ENCODE results near the gene MAP4K4. TPM values are rescaled to one million over a fixed set of nuclear protein-coding genes. Genes with fewer than 3 reads are reported as not detected.

The MAP4K4 gene
- total and polyA plus RNA-seq, 12 donors, result 8.7 to 43.1 (median 21.8) TPM

DNA sequence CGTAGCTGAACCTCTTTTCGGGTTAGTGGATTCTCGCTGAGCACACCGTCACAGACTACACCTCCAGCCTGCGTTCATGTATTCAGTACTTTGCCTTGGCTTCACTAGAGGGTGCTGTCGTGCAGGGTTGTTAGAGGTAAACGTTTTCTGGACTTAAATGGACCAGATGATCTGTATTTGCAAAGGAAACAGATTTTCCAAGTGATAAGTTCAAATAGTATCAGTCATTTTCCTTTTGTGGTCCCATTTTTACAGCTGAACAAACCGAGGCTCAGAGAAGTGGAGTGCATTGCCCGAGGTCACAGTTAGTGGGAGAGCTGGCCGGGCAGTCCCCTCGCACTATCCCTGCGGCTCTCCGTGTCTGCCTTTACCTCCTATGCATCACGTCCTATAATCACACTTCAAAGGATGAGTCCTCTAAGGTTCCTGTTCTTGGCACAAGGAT is 125.9 kb downstream of the MAP4K4 start:
- no peak for TF ChIP-seq POLR2A (IDR thresholded peaks at IDR 0.05)
- TF ChIP-seq, protein P1, sequence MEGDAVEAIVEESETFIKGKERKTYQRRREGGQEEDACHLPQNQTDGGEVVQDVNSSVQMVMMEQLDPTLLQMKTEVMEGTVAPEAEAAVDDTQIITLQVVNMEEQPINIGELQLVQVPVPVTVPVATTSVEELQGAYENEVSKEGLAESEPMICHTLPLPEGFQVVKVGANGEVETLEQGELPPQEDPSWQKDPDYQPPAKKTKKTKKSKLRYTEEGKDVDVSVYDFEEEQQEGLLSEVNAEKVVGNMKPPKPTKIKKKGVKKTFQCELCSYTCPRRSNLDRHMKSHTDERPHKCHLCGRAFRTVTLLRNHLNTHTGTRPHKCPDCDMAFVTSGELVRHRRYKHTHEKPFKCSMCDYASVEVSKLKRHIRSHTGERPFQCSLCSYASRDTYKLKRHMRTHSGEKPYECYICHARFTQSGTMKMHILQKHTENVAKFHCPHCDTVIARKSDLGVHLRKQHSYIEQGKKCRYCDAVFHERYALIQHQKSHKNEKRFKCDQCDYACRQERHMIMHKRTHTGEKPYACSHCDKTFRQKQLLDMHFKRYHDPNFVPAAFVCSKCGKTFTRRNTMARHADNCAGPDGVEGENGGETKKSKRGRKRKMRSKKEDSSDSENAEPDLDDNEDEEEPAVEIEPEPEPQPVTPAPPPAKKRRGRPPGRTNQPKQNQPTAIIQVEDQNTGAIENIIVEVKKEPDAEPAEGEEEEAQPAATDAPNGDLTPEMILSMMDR (IDR thresholded peaks at IDR 0.05), result peak; percentile 59 to 68 (median 66)
- Histone ChIP-seq H3K4me3 (no peak overlapping the region), H3K4me1 (replicated peaks in 1 of 2) (no peaks in the 10 kb centered on the region), H3K9me3 (replicated peaks in 1 of 3) (no peaks in the 10 kb centered on the region), H3K27ac (no peak overlapping the region), H3K36me3 (replicated peaks in 1 of 2) (no peaks in the 10 kb centered on the region), H3K27me3 (no peaks in the 10 kb centered on the region)
- intact Hi-C loops (cut with DNase I), result loop anchor here in 1 of 2 donors (10.0 kb wide), 1 partner anchor 129 kb away; the partner anchor contains the start of gene MAP4K4
- 41 to 46% (median 43%) methylated on average over 14 of the region's 14 CpGs for WGBS, 4 donors
- DNase-seq, result peak; percentile 58 to 85 (median 71)

DNA sequence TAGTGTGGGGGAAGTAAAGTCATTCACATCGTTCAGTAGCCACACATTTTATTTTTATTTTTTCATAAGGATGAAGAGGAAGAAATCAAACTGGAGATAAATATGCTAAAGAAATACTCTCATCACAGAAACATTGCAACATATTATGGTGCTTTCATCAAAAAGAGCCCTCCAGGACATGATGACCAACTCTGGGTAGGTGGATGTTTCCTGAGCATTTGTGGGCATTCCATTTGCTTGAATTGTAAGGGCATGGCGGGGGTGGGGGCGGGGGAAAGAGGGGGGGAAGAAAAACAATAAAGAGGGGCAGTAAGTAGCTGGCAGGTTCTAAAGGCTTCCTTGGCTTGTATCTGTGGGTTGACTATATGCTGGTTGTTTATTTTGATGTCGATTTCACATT is 126.4 kb downstream of the MAP4K4 start:
- 68 to 78% (median 74%) methylated on average over 4 of the region's 4 CpGs for WGBS, 4 donors
- intact Hi-C loops (cut with DNase I), result loop anchor here in 1 of 2 donors (10.0 kb wide), 1 partner anchor 129 kb away; the partner anchor contains the start of gene MAP4K4
- no peaks in the 10 kb centered on the region for H3K36me3 ChIP-seq (replicated peaks in 1 of 2)
- TF ChIP-seq POLR2A (IDR thresholded peaks at IDR 0.05), result no peak
- TF ChIP-seq, protein P1 (IDR thresholded peaks at IDR 0.05), result no peak
- H3K4me3 ChIP-seq, result no peak overlapping the region
- no peak for DNase-seq
- no peaks in the 10 kb centered on the region for H3K27me3 ChIP-seq
- H3K9me3 ChIP-seq (replicated peaks in 1 of 3), result no peaks in the 10 kb centered on the region
- no peak overlapping the region for H3K27ac ChIP-seq
- no peaks in the 10 kb centered on the region for H3K4me1 ChIP-seq (replicated peaks in 1 of 2)

DNA sequence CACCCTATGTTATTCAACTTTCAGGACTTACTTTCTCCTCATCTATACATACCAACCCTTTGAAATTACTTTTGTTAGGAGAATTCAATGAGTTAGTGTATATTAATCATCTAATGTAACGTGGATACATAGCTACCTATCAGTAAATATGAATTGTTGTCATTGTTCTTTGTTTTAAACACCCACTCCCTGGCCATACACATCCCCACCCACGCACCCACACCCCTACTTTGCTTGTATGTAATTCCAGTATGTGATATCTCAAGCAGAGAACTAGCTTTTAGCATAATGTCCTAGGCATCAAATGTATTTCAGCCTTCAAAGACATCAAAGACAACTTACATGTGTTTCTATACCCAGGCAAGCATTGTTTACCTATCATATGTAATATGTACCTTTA is 129.2 kb downstream of the MAP4K4 start:
- H3K4me1 ChIP-seq (replicated peaks in 1 of 2), result no peaks in the 10 kb centered on the region
- no peaks in the 10 kb centered on the region for H3K36me3 ChIP-seq (replicated peaks in 1 of 2)
- 94 to 98% (median 96%) methylated on average over 2 of the region's 2 CpGs for WGBS, 4 donors
- TF ChIP-seq POLR2A (IDR thresholded peaks at IDR 0.05), result no peak
- TF ChIP-seq, protein P1 (IDR thresholded peaks at IDR 0.05), result no peak
- intact Hi-C loops (cut with DNase I), result loop anchor here in 1 of 2 donors (10.0 kb wide), 1 partner anchor 132 kb away; the partner anchor contains the start of gene MAP4K4
- DNase-seq, result no peak
- H3K27ac ChIP-seq, result no peak overlapping the region
- H3K27me3 ChIP-seq, result no peaks in the 10 kb centered on the region
- H3K9me3 ChIP-seq (replicated peaks in 1 of 3), result no peaks in the 10 kb centered on the region
- H3K4me3 ChIP-seq, result no peak overlapping the region

DNA sequence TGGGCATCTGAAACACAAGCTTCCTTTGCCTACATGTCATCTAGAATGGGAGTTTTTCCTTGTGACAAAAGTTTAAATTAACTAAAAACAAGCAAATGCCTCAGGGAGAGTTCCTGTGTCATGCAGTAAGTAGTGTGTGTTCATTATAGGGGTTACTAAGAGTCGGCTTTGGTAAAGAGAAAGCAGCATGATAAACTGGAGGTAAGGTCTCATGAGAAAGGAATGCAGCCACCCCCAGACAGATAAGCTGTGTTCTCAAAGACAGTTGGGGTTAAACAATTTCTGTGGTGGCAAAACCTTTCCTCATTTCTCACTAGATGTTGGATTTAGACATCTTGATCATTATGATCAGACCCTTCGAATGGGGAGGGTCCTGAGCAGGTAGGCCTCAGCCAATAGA is 129.7 kb downstream of the MAP4K4 start:
- H3K9me3 ChIP-seq (replicated peaks in 1 of 3), result no peaks in the 10 kb centered on the region
- WGBS, 4 donors, result 73 to 84% (median 80%) methylated on average over 2 of the region's 2 CpGs
- no peak overlapping the region for H3K4me3 ChIP-seq
- no peaks in the 10 kb centered on the region for H3K27me3 ChIP-seq
- H3K27ac ChIP-seq, result no peak overlapping the region
- no peak for DNase-seq
- H3K4me1 ChIP-seq (replicated peaks in 1 of 2), result no peaks in the 10 kb centered on the region
- H3K36me3 ChIP-seq (replicated peaks in 1 of 2), result no peaks in the 10 kb centered on the region
- TF ChIP-seq POLR2A (IDR thresholded peaks at IDR 0.05), result no peak
- TF ChIP-seq, protein P1 (IDR thresholded peaks at IDR 0.05), result no peak
- intact Hi-C loops (cut with DNase I), result loop anchor here in 1 of 2 donors (10.0 kb wide), 1 partner anchor 132 kb away; the partner anchor contains the start of gene MAP4K4

Data from adrenal gland (tissue), 12 donors.